GM12873 (cell line): ENCODE data around the gene CHRNB1.

Experiments used
- CTCF ChIP-seq: IDR thresholded peaks from 2 replicates; pipeline ENCODE4 v1.5.1; 2012; ENCODE audit warnings: low read depth, mild to moderate bottlenecking, moderate library complexity, low read length, control low read depth; ENCODE audit not compliant: insufficient read depth; ENCODE audit errors: missing control alignments

Gene CHRNB1

GRCh38 chr17:7408863-7409262, 36.0 kb upstream of the CHRNB1 start:
- TF ChIP-seq CTCF = no peak

- TF ChIP-seq CTCF = no peak
These were observed 35.1 kb upstream of the CHRNB1 start for GRCh38 chr17:7409716-7410115.

- no peak for TF ChIP-seq CTCF
These were observed 34.0 kb upstream of the CHRNB1 start for GRCh38 chr17:7410634-7411426.

- TF ChIP-seq CTCF = no peak
These were observed 33.5 kb upstream of the CHRNB1 start for GRCh38 chr17:7411427-7411750.

- no peak for TF ChIP-seq CTCF
These were observed 31.4 kb upstream of the CHRNB1 start for GRCh38 chr17:7413346-7413985.

GRCh38 chr17:7414837-7415236, 30.0 kb upstream of the CHRNB1 start:
- no peak for TF ChIP-seq CTCF

- TF ChIP-seq CTCF = no peak
These were observed 29.1 kb upstream of the CHRNB1 start for GRCh38 chr17:7415784-7416183.
